GM23338 (cell line): ENCODE measurements around the gene NTNG2. TPM values are rescaled to one million over a fixed set of nuclear protein-coding genes. Genes with fewer than 3 reads are reported as not detected.

Experiments used
- ATAC-seq: fragments of 200-7000 bp; cut with Tn5 transposase; 3 replicates; pipeline ENCODE4 v1.9.1; 2020
- DNase-seq: peaks from one replicate; pipeline ENCODE4 v3.0.0-alpha.2; 2015; ENCODE audit warnings: low spot score
- H2AFZ ChIP-seq: fragments of 200-600 bp; sonication (generic); 2 replicates; pipeline ENCODE4 v1.8.0; 2016; ENCODE audit warnings: antibody characterized with exemption, mild to moderate bottlenecking, moderate library complexity
- H3F3A ChIP-seq: fragments of 200-600 bp; sonication (generic); replicated peaks from 2 replicates; pipeline ENCODE4 v1.8.0; 2017; ENCODE audit warnings: antibody characterized with exemption, mixed run types, low read depth
- H3K27ac ChIP-seq: fragments of 200-600 bp; sonication (generic); 2 replicates; pipeline ENCODE4 v1.6.1; 2016; ENCODE audit warnings: low read depth
- H3K27me3 ChIP-seq: fragments of 200-600 bp; sonication (generic); 2 replicates; pipeline ENCODE4 v1.8.0; 2016; ENCODE audit warnings: mild to moderate bottlenecking, mixed run types, moderate library complexity; ENCODE audit not compliant: insufficient read depth
- H3K36me3 ChIP-seq: fragments of 200-600 bp; sonication (generic); 2 replicates; pipeline ENCODE4 v1.8.0; 2016; ENCODE audit warnings: mild to moderate bottlenecking; ENCODE audit not compliant: insufficient read depth
- H3K4me1 ChIP-seq: fragments of 200-600 bp; sonication (generic); 2 replicates; pipeline ENCODE4 v1.8.0; 2016; ENCODE audit warnings: mild to moderate bottlenecking, moderate library complexity; ENCODE audit not compliant: insufficient read depth
- H3K4me2 ChIP-seq: fragments of 200-600 bp; sonication (generic); 2 replicates; pipeline ENCODE4 v1.7.1; 2017; ENCODE audit warnings: mixed run types
- H3K4me3 ChIP-seq: fragments of 200-600 bp; sonication (generic); 2 replicates; pipeline ENCODE4 v1.6.1; 2016; ENCODE audit warnings: mixed run types
- H3K79me2 ChIP-seq: fragments of 200-600 bp; sonication (generic); replicated peaks from 2 replicates; pipeline ENCODE4 v1.8.0; 2017; ENCODE audit warnings: mild to moderate bottlenecking; ENCODE audit not compliant: insufficient read depth
- H3K9me2 ChIP-seq: fragments of 200-600 bp; sonication (generic); 2 replicates; pipeline ENCODE4 v1.8.0; 2017; ENCODE audit not compliant: insufficient read depth
- H4K20me1 ChIP-seq: fragments of 200-600 bp; sonication (generic); replicated peaks from 2 replicates; pipeline ENCODE4 v1.8.0; 2017; ENCODE audit warnings: mild to moderate bottlenecking; ENCODE audit not compliant: insufficient read depth
- H3K27ac Mint-ChIP-seq: 2 replicates; pipeline ENCODE4 v1.8.0; 2020; ENCODE audit warnings: inconsistent platforms, mild to moderate bottlenecking, moderate library complexity, mixed read lengths
- H3K27me3 Mint-ChIP-seq: 3 replicates; pipeline ENCODE4 v1.8.0; 2022; ENCODE audit warnings: low read depth, mild to moderate bottlenecking, moderate library complexity, mixed read lengths, inconsistent platforms; ENCODE audit not compliant: insufficient read depth, poor library complexity
- H3K36me3 Mint-ChIP-seq: 3 replicates; pipeline ENCODE4 v1.8.0; 2021; ENCODE audit warnings: low read depth, mild to moderate bottlenecking, inconsistent platforms, moderate library complexity, mixed read lengths
- H3K4me1 Mint-ChIP-seq: 3 replicates; pipeline ENCODE4 v1.8.0; 2020; ENCODE audit warnings: mild to moderate bottlenecking, inconsistent platforms, mixed read lengths
- H3K4me3 Mint-ChIP-seq: 3 replicates; pipeline ENCODE4 v1.8.0; 2021; ENCODE audit warnings: moderate library complexity, mild to moderate bottlenecking, inconsistent platforms, mixed read lengths
- H3K9me3 Mint-ChIP-seq: 3 replicates; pipeline ENCODE4 v1.8.0; 2020; ENCODE audit warnings: moderate library complexity, mild to moderate bottlenecking, inconsistent platforms, mixed read lengths
- CREB1 ChIP-seq: fragments of 250-450 bp; sonication (Bioruptor Pico); IDR thresholded peaks from 2 replicates; pipeline ENCODE4 v1.5.0; 2020; ENCODE audit warnings: low read depth, mild to moderate bottlenecking, moderate library complexity
- CTCF ChIP-seq, 2 experiments: fragments of 200-600 bp in 1 of 2; sonication (generic) in 1 of 2; conservative IDR thresholded peaks; 2 replicates each; pipeline versions ENCODE4 v1.5.1 to v1.6.1; 2016 to 2017; ENCODE audit warnings: antibody characterized with exemption in 2 of 2, low read depth in 2 of 2, mild to moderate bottlenecking in 2 of 2, moderate library complexity in 1 of 2
- ETS1 ChIP-seq: IDR thresholded peaks from 2 replicates; pipeline ENCODE4 v1.6.1; 2016; ENCODE audit warnings: antibody characterized with exemption
- EZH2 ChIP-seq: fragments of 200-600 bp; sonication (generic); IDR thresholded peaks from one replicate; pipeline ENCODE4 v1.8.0; 2017; ENCODE audit warnings: antibody characterized with exemption, mild to moderate bottlenecking, low read depth; ENCODE audit not compliant: unreplicated experiment
- EZH2phosphoT487 ChIP-seq: fragments of 200-600 bp; sonication (generic); IDR thresholded peaks from one replicate; pipeline ENCODE4 v1.8.1; 2018; ENCODE audit warnings: antibody characterized with exemption; ENCODE audit not compliant: unreplicated experiment
- JUNB ChIP-seq: IDR thresholded peaks from one replicate; pipeline ENCODE4 v1.6.1; 2016; ENCODE audit warnings: antibody characterized with exemption; ENCODE audit not compliant: unreplicated experiment
- NANOG ChIP-seq: IDR thresholded peaks from 2 replicates; pipeline ENCODE4 v1.6.1; 2016; ENCODE audit warnings: antibody characterized with exemption, borderline replicate concordance
- REST ChIP-seq: IDR thresholded peaks from one replicate; pipeline ENCODE4 v1.6.1; 2018; ENCODE audit warnings: antibody characterized with exemption; ENCODE audit not compliant: unreplicated experiment
- STAT1 ChIP-seq: IDR thresholded peaks from one replicate; pipeline ENCODE4 v1.6.1; 2016; ENCODE audit warnings: antibody characterized with exemption; ENCODE audit not compliant: unreplicated experiment
- ZNF114 ChIP-seq: fragments of 250-450 bp; sonication (Bioruptor Pico); IDR thresholded peaks from 2 replicates; pipeline ENCODE4 v1.5.0; 2020; ENCODE audit warnings: mild to moderate bottlenecking, moderate library complexity
- ZNF331 ChIP-seq: fragments of 250-450 bp; sonication (Bioruptor Pico); IDR thresholded peaks from 2 replicates; pipeline ENCODE4 v1.5.0; 2020; ENCODE audit warnings: low read depth, mild to moderate bottlenecking, moderate library complexity
- ZNF462 ChIP-seq: fragments of 250-450 bp; sonication (Bioruptor Pico); IDR thresholded peaks from 2 replicates; pipeline ENCODE4 v1.5.0; 2020; ENCODE audit warnings: mild to moderate bottlenecking, moderate library complexity
- polyA plus RNA-seq: library from polyadenylated mRNA; unstranded; fragments of >200 nt; fragmentation: Nextera tagmentation; extraction: Ambion mirVana; gene quantifications from 2 replicates; pipeline ENCODE4 v1.2.1, GENCODE V29; 2016
- total RNA-seq: library from RNA; depleted of rRNA; stranded (reverse); fragments of >200 nt; shearing (Covaris generic); gene quantifications from 2 replicates; pipeline ENCODE4 v1.2.3, GENCODE V29; 2014

NTNG2 gene
- total and polyA plus RNA-seq, 2 experiments from 2014 or later: 0.99 to 1.7 TPM

- Histone ChIP-seq H3K27me3 (peaks cover 28% of the 10 kb centered on the region), H3K79me2 (no peaks in the 10 kb centered on the region), H3K27ac (no peak overlapping the region), H3K4me2 (no peak overlapping the region), H3K4me1 (peaks cover 21% of the 10 kb centered on the region), H3K4me3 (no peak overlapping the region), H3K9me2 (no peaks in the 10 kb centered on the region), H2AFZ (no peak overlapping the region), H4K20me1 (no peaks in the 10 kb centered on the region), H3F3A (no peaks in the 10 kb centered on the region), H3K36me3 (no peaks in the 10 kb centered on the region)
- no peak overlapping the region; the same call in 2 of the 3 replicates for H3K4me3 Mint-ChIP-seq
- H3K27me3 Mint-ChIP-seq: peaks cover 36% of the 10 kb centered on the region
- ATAC-seq (no peak), DNase-seq (no peak)
- no peaks in the 10 kb centered on the region for H3K9me3 Mint-ChIP-seq
- TF ChIP-seq JUNB (no peak), ZNF114 (CRISPR knock-in tag) (no peak), ZNF331 (CRISPR knock-in tag) (no peak), CREB1 (CRISPR knock-in tag) (no peak), EZH2phosphoT487 (no peak), EZH2 (no peak), CTCF (conservative IDR thresholded peaks at IDR 0.05; ENCODE audit: low read depth in 2 of 2) (no peak), REST (no peak), NANOG (no peak), ZNF462 (CRISPR knock-in tag) (no peak), STAT1 (no peak), ETS1 (no peak)
- no peaks in the 10 kb centered on the region for H3K36me3 Mint-ChIP-seq
- peaks cover 30% of the 10 kb centered on the region for H3K4me1 Mint-ChIP-seq
- H3K27ac Mint-ChIP-seq: no peak overlapping the region
Measured at GRCh38 chr9:132245465-132245864, 83.6 kb downstream of the NTNG2 start.
